Adrenal gland (tissue), 12 donors: Measurements from ENCODE around the gene SPEG. TPM values are rescaled to one million over a fixed set of nuclear protein-coding genes. Genes with fewer than 3 reads are reported as not detected.

Experiments used
- DNase-seq, 7 donors: peaks; one replicate each; pipeline ENCODE4 v3.0.0-alpha.2; 2019 to 2020
- H3K27ac ChIP-seq, 5 donors: fragments of 200-600 bp; sonication (generic) in 4 of 5; 1 replicate in 3 of 5; 2 replicates in 2 of 5; pipeline versions ENCODE4 v1.5.1 to v1.8.0; 2016 to 2020; ENCODE audit warnings: mild to moderate bottlenecking in 1 of 5
- H3K27me3 ChIP-seq: fragments of 200-600 bp; 2 replicates; pipeline ENCODE4 v1.8.0; 2021
- H3K36me3 ChIP-seq, 2 donors: fragments of 200-600 bp; replicated peaks in 1 of 2; 1 replicate in 1 of 2; 2 replicates in 1 of 2; pipeline versions ENCODE4 v1.5.1 to v1.8.0; 2018 to 2022
- H3K4me1 ChIP-seq, 2 donors: fragments of 200-600 bp; replicated peaks in 1 of 2; 1 replicate in 1 of 2; 2 replicates in 1 of 2; pipeline versions ENCODE4 v1.5.1 to v1.8.0; 2018 to 2021
- H3K4me3 ChIP-seq, 4 donors: fragments of 200-600 bp; sonication (generic) in 3 of 4; one replicate each; pipeline ENCODE4 v1.5.1; 2016 to 2018
- H3K9me3 ChIP-seq, 3 donors: fragments of 200-600 bp; sonication (generic) in 1 of 3; replicated peaks in 1 of 3; 1 replicate in 2 of 3; 2 replicates in 1 of 3; pipeline versions ENCODE4 v1.5.1 to v1.8.0; 2016 to 2021
- CTCF ChIP-seq, 6 experiments: fragments of 450-650 bp in 4 of 6; fragments of 200-600 bp in 2 of 6; sonication (generic) in 1 of 6; IDR thresholded peaks; 1 replicate in 5 of 6; 2 replicates in 1 of 6; pipeline versions ENCODE4 v1.5.1 to v1.8.0; 2016 to 2021; ENCODE audit warnings: antibody characterized with exemption in 6 of 6, mild to moderate bottlenecking in 2 of 6, moderate library complexity in 1 of 6
- POLR2A ChIP-seq, 2 donors: fragments of 450-650 bp; IDR thresholded peaks; one replicate each; pipeline ENCODE4 v1.6.1; 2017; ENCODE audit warnings: antibody characterized with exemption in 2 of 2, mild to moderate bottlenecking in 2 of 2, moderate library complexity in 1 of 2
- WGBS, 4 donors: extraction: QIAGEN DNeasy Blood & Tissue Kit in 2 of 4; methylation state at CpG; one replicate each; pipeline versions ENCODE4 v1.1.5 to v1.1.7; 2013 to 2017; 5-methylcytosine and 5-hydroxymethylcytosine counted together
- intact Hi-C, 2 donors: fragments of 100-400 bp; cut with DNase I; formaldehyde crosslinking; loops; one replicate each; pipeline versions ENCODE4 v1.14.1 to v1.15.0; 2022 to 2023
- polyA plus RNA-seq, 3 donors: library from polyadenylated mRNA; stranded (reverse); fragments of 200-250 nt in 2 of 3; fragments of 350-450 nt in 1 of 3; fragmentation: Illumina TruSeq in 1 of 3; extraction: RNeasy Lipid Tissue Mini Kit (QIAGEN cat#74804) in 1 of 3; gene quantifications; one replicate each; pipeline ENCODE4 v1.2.3, GENCODE V29; 2013 to 2014
- total RNA-seq, 9 donors: library from RNA; depleted of rRNA in 4 of 9; stranded (reverse); fragments of >200 nt in 4 of 9; fragments of 120-200 nt in 1 of 9; fragmentation: NEBNext Ultra II Directional in 1 of 9; extraction: Animal tissue kit (Norgen Biotek cat#: 25700) in 1 of 9; gene quantifications; one replicate each; pipeline versions ENCODE4 v1.1.0 to v1.2.4, GENCODE V29; 2013 to 2023
- donor health status: healthy with polysubstance abuse.
- donor health status: Bipolar disorder and iron deficiency.
- donor health status: DM: yes; HTN: yes; CAD: no.
- donor health status: DM: no; HTN: no; CAD: no.
- donor health status: DM: no; HTN: no; CAD: no.
- donor health status: DM: yes; HTN: yes; CAD: no.

The SPEG gene
- total and polyA plus RNA-seq, 12 donors: 0.66 to 178 (median 5.5) TPM

GRCh38 chr2:219515874-219516629 is 81.4 kb downstream of the SPEG start:
- DNase-seq: no peak
- Histone ChIP-seq H3K27ac (no peak overlapping the region), H3K36me3 (no peaks in the 10 kb centered on the region), H3K27me3 (peaks cover 41% of the 10 kb centered on the region), H3K9me3 (no peaks in the 10 kb centered on the region), H3K4me3 (no peak overlapping the region), H3K4me1 (peaks cover 0 to 5% of the 10 kb centered on the region in 2 donors)
- TF ChIP-seq POLR2A (IDR thresholded peaks at IDR 0.05) (no peak), CTCF (IDR thresholded peaks at IDR 0.05) (no peak)
- WGBS, 4 donors: 63 to 73% (median 67%) methylated on average over 15 to 17 of the region's 17 CpGs
- intact Hi-C loops: no loop called here

GRCh38 chr2:219516888-219517287 is 82.2 kb downstream of the SPEG start:
- H3K36me3 ChIP-seq: no peaks in the 10 kb centered on the region
- DNase-seq: no peak
- no peak for TF ChIP-seq CTCF (IDR thresholded peaks at IDR 0.05)
- TF ChIP-seq POLR2A (IDR thresholded peaks at IDR 0.05): no peak
- H3K27ac ChIP-seq: no peak overlapping the region
- 55 to 74% (median 63%) methylated on average over 7 of the region's 7 CpGs for WGBS, 4 donors
- peaks cover 45% of the 10 kb centered on the region for H3K27me3 ChIP-seq
- intact Hi-C loops: no loop called here
- no peak overlapping the region for H3K4me3 ChIP-seq
- H3K9me3 ChIP-seq: no peaks in the 10 kb centered on the region
- H3K4me1 ChIP-seq: peaks cover 0 to 12% of the 10 kb centered on the region in 2 donors

- no peak for DNase-seq
- H3K4me3 ChIP-seq: no peak overlapping the region
- WGBS, 4 donors: 59 to 69% (median 65%) methylated on average over 10 of the region's 10 CpGs
- TF ChIP-seq CTCF (IDR thresholded peaks at IDR 0.05): no peak
- TF ChIP-seq POLR2A (IDR thresholded peaks at IDR 0.05): no peak
- H3K36me3 ChIP-seq: no peaks in the 10 kb centered on the region
- H3K4me1 ChIP-seq: peaks cover 0 to 23% of the 10 kb centered on the region in 2 donors
- no peak overlapping the region for H3K27ac ChIP-seq
- no peaks in the 10 kb centered on the region for H3K9me3 ChIP-seq
- peaks cover 42% of the 10 kb centered on the region for H3K27me3 ChIP-seq
- intact Hi-C loops: no loop called here
Measured at GRCh38 chr2:219517954-219518778, 83.5 kb downstream of the SPEG start.

GRCh38 chr2:219519526-219519916 is 84.9 kb downstream of the SPEG start:
- WGBS, 4 donors: 80 to 94% (median 90%) methylated on average over 8 to 9 of the region's 9 CpGs

More at GRCh38 chr2:219519526-219519916, 84.9 kb downstream of the SPEG start:
- intact Hi-C loops: no loop called here
- no peak overlapping the region for H3K27ac ChIP-seq
- no peaks in the 10 kb centered on the region for H3K9me3 ChIP-seq
- no peak for TF ChIP-seq POLR2A (IDR thresholded peaks at IDR 0.05)
- peaks cover 47% of the 10 kb centered on the region for H3K27me3 ChIP-seq
- no peaks in the 10 kb centered on the region for H3K36me3 ChIP-seq
- no peak overlapping the region for H3K4me3 ChIP-seq
- DNase-seq: no peak
- peaks cover 0 to 26% of the 10 kb centered on the region in 2 donors for H3K4me1 ChIP-seq
